Measurements from ENCODE around the gene DTX1. TPM values are rescaled to one million over a fixed set of nuclear protein-coding genes. Genes with fewer than 3 reads are reported as not detected.

DTX1 gene
- total RNA-seq, 3 donors from 2014 or later: 7.9 to 46.6 (median 20.0) TPM

DNA sequence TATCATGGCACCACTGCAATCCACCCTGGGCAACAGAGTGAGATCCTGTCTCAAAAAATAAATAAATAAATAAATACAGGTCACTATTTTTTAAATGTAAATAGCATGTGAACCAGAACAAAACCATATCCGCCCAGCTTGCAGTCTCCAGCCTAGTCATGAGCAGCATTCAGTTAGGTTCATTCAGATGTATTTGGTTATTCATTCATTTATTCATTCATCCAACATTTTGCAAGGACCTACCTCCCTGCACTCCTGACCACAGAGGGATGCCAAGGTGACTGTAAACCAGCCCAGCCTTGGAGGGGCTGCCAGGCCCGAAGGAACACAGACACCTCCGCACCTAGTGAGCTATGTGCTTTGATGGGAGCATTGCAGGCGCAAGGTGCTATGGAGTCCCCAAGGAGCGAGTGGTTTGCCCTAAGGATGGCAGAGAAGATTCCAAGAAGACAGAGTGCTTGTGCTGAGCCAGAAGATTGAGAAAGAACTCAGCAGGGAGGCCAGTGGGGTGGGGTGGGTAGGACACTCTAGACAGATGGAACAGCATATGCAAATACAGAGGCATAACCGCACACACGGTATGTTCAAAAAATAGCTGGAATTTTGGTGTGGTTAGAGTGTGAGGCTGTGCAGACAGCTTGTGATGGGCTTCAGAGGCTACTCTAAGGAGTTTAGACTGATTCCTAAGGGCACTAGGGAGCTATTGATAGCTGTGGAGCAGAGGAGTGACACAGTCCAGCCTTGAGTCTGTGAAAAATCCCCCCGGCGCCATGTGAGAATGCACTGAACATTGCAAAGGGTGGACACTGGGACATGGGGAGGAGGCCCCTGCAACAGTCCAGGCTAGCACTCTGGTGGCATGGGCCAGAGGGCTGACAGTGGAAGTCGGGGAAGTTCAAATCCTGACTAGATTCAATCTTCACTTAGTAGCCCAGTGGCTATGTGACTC lies 11.7 kb downstream of the DTX1 start:
- no peaks in the 10 kb centered on the region for H3K36me3 ChIP-seq
- peak overlapping the region in 1 of 2 donors; percentile 32 for H3K27ac ChIP-seq
- H3K4me1 ChIP-seq: no peaks in the 10 kb centered on the region
- H3K27me3 ChIP-seq: no peaks in the 10 kb centered on the region
- no peaks in the 10 kb centered on the region for H3K9me3 ChIP-seq
- no peak overlapping the region for H3K4me3 ChIP-seq
- intact Hi-C loops (cut with DNase I; ENCODE audit: low total_unique reads): no loop called here
- TF ChIP-seq, protein P1, sequence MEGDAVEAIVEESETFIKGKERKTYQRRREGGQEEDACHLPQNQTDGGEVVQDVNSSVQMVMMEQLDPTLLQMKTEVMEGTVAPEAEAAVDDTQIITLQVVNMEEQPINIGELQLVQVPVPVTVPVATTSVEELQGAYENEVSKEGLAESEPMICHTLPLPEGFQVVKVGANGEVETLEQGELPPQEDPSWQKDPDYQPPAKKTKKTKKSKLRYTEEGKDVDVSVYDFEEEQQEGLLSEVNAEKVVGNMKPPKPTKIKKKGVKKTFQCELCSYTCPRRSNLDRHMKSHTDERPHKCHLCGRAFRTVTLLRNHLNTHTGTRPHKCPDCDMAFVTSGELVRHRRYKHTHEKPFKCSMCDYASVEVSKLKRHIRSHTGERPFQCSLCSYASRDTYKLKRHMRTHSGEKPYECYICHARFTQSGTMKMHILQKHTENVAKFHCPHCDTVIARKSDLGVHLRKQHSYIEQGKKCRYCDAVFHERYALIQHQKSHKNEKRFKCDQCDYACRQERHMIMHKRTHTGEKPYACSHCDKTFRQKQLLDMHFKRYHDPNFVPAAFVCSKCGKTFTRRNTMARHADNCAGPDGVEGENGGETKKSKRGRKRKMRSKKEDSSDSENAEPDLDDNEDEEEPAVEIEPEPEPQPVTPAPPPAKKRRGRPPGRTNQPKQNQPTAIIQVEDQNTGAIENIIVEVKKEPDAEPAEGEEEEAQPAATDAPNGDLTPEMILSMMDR (IDR thresholded peaks at IDR 0.05): no peak
- no peak for TF ChIP-seq POLR2A (IDR thresholded peaks at IDR 0.05)
- TF ChIP-seq POLR2AphosphoS5 (IDR thresholded peaks at IDR 0.05): no peak
- DNase-seq (ENCODE audit: low spot score in 2 of 2): no peak

DNA sequence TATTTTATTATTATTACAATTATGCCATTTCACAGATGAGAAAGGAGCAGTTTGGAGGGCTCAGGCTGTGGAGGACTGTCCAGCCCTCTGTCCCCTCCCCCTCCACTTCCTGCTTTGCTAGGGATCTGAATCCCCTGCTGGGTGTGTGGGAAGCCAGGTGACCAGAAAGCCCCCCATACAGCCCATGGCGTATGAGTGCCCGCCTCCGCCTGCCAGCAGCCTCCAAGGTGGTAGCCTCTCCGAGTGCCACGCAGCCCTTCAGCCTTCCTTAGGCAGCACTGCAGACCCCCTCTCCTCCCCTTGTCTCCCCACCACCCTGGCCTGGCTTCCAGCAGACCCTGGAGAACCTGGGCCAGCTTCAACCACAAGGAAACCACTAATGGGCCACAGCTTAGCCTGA lies 12.6 kb downstream of the DTX1 start:
- Histone ChIP-seq H3K4me3 (no peak overlapping the region), H3K27me3 (no peaks in the 10 kb centered on the region), H3K36me3 (no peaks in the 10 kb centered on the region), H3K9me3 (no peaks in the 10 kb centered on the region), H3K4me1 (no peaks in the 10 kb centered on the region), H3K27ac (peak overlapping the region in 1 of 2 donors; percentile 77)
- intact Hi-C loops (cut with DNase I; ENCODE audit: low total_unique reads): no loop called here
- DNase-seq (ENCODE audit: low spot score in 2 of 2): no peak
- TF ChIP-seq, protein P1 (IDR thresholded peaks at IDR 0.05): no peak
- no peak for TF ChIP-seq POLR2A (IDR thresholded peaks at IDR 0.05)
- no peak for TF ChIP-seq POLR2AphosphoS5 (IDR thresholded peaks at IDR 0.05)

DNA sequence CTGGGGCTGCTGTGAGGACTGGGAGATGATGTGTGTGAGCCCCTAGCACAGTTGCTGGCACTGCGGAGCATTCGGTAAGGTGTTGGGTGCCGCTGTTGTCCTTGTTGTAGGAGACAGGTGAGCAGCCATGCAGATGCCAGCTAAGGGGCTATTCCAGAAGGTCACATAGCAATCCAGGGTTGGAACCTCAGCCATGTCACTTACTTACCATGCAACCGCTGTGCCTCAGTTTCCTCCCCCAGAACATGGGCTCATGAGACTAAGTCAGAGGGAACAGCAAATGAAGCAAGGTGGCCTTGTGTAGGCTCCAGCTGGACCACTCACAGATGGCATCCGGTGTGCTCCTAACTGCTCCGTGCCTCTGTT lies 13.2 kb downstream of the DTX1 start:
- peak overlapping the region in 1 of 2 donors; percentile 77 for H3K27ac ChIP-seq

DNA sequence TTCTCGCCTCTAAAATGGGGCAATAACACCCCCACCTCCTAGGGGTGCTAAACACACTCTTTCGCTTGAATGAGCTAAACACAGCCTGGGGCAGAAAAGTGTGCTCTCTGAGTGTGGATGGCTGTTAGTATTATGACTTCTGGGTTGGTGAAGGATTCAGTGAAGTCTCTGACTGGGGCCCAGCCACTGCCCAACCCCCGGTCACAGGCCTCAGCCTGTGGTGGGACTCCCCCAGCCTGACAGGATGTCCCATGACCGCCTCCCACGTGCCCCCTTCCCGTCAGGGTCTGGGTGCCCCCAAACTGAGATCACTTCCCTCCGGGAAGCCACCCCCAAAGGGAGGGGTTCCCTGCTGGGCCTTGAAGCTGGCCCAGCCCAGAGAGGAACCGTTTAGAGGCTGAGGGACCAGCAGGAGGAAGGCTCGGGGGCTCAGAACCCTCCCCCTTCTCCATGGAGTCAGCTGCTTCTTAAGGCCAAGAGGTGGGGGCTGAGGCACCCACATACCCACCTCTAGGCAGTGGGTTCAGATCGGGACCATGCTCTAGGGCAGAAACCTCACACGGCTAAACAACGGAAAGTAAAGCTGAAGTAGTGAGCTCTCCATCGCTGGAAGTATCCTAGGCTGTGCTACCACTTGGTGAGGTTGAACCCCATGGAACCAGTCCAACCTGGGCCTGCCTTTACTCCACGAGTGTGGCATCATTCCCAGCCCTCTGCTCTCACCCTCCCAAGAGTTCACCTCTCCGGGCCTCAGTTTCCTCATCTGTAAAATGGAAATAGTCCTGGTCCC lies 13.8 kb downstream of the DTX1 start:
- intact Hi-C loops (cut with DNase I; ENCODE audit: low total_unique reads): no loop called here

More for the DNA sequence above, 13.2 kb downstream of the DTX1 start:
- Histone ChIP-seq H3K36me3 (no peaks in the 10 kb centered on the region), H3K9me3 (no peaks in the 10 kb centered on the region), H3K27me3 (no peaks in the 10 kb centered on the region), H3K4me3 (no peak overlapping the region), H3K4me1 (no peaks in the 10 kb centered on the region)
- TF ChIP-seq POLR2A (IDR thresholded peaks at IDR 0.05) (no peak), POLR2AphosphoS5 (IDR thresholded peaks at IDR 0.05) (no peak)
- TF ChIP-seq, protein P1 (IDR thresholded peaks at IDR 0.05): no peak
- intact Hi-C loops (cut with DNase I; ENCODE audit: low total_unique reads): no loop called here
- no peak for DNase-seq (ENCODE audit: low spot score in 2 of 2)

More for the DNA sequence above, 13.8 kb downstream of the DTX1 start:
- H3K4me1 ChIP-seq: no peaks in the 10 kb centered on the region
- peak in 1 of 2 donors; percentile 37 for DNase-seq (ENCODE audit: low spot score in 2 of 2)
- peak overlapping the region in 1 of 3 donors; percentile 30 for H3K4me3 ChIP-seq
- H3K27ac ChIP-seq: peak overlapping the region; percentile 48 to 77
- H3K36me3 ChIP-seq: no peaks in the 10 kb centered on the region
- no peaks in the 10 kb centered on the region for H3K9me3 ChIP-seq
- TF ChIP-seq POLR2A (IDR thresholded peaks at IDR 0.05) (no peak), POLR2AphosphoS5 (IDR thresholded peaks at IDR 0.05) (no peak)
- TF ChIP-seq, protein P1 (IDR thresholded peaks at IDR 0.05): no peak
- no peaks in the 10 kb centered on the region for H3K27me3 ChIP-seq
